ENCODE measurements around the gene SAXO2. TPM values are rescaled to one million over a fixed set of nuclear protein-coding genes. Genes with fewer than 3 reads are reported as not detected.
A peak's percentile ranks its signal among the peaks of the same experiment; 100 is the strongest.
"Not testable (repeated sequence)": the region's sequence is repeated elsewhere in the genome, so short reads cannot be mapped to it uniquely, and the experiment has no call there.

SAXO2 gene
- polyA plus RNA-seq (ENCODE audit: insufficient read length in 4 of 4), result 1 to 10 TPM; 4.4 to 8.9 (median 6.7) TPM

- peak; percentile 55 to 87 (median 74) for DNase-seq (ENCODE audit: low read depth in 4 of 4, low spot score in 2 of 4)
Observed at GRCh38 chr15:82262422-82263026, at the start of gene SAXO2, which contains the start of gene EFL1. Gene SAXO2 (plus strand): TSS chr15:82262818. CDS start chr15:82262880, 62 bp downstream. Gene EFL1 (minus strand): TSS chr15:82262734. CDS start chr15:82261778, 956 bp downstream.

GRCh38 chr15:82216092-82216491, 46.5 kb upstream of the SAXO2 start:
- not testable (repeated sequence) for DNase-seq (ENCODE audit: low read depth in 4 of 4, low spot score in 2 of 4)

- DNase-seq (ENCODE audit: low read depth in 4 of 4, low spot score in 2 of 4), result not testable (repeated sequence)
Observed at GRCh38 chr15:82221535-82221934, 41.1 kb upstream of the SAXO2 start.

GRCh38 chr15:82228750-82229149, 33.9 kb upstream of the SAXO2 start:
- DNase-seq (ENCODE audit: low read depth in 4 of 4, low spot score in 2 of 4), result no peak

- no peak for DNase-seq (ENCODE audit: low read depth in 4 of 4, low spot score in 2 of 4)
Observed at GRCh38 chr15:82231233-82231632, 31.4 kb upstream of the SAXO2 start.

GRCh38 chr15:82231842-82232241, 30.8 kb upstream of the SAXO2 start:
- DNase-seq (ENCODE audit: low read depth in 4 of 4, low spot score in 2 of 4), result no peak

- DNase-seq (ENCODE audit: low read depth in 4 of 4, low spot score in 2 of 4), result not testable (repeated sequence)
Observed at GRCh38 chr15:82237944-82238534, 24.6 kb upstream of the SAXO2 start.

- DNase-seq (ENCODE audit: low read depth in 4 of 4, low spot score in 2 of 4), result no peak
Observed at GRCh38 chr15:82239685-82240391, 22.8 kb upstream of the SAXO2 start.

GRCh38 chr15:82241836-82242499, 20.6 kb upstream of the SAXO2 start:
- not testable (repeated sequence) for DNase-seq (ENCODE audit: low read depth in 4 of 4, low spot score in 2 of 4)

- DNase-seq (ENCODE audit: low read depth in 4 of 4, low spot score in 2 of 4), result not testable (repeated sequence)
Observed at GRCh38 chr15:82243644-82244043, 19.0 kb upstream of the SAXO2 start.

GRCh38 chr15:82245956-82246355, 16.7 kb upstream of the SAXO2 start:
- DNase-seq (ENCODE audit: low read depth in 4 of 4, low spot score in 2 of 4), result not testable (repeated sequence)

GRCh38 chr15:82248261-82248660, 14.4 kb upstream of the SAXO2 start:
- DNase-seq (ENCODE audit: low read depth in 4 of 4, low spot score in 2 of 4), result not testable (repeated sequence)

GRCh38 chr15:82261566-82262421, 824 bp upstream of the SAXO2 start:
- DNase-seq (ENCODE audit: low read depth in 4 of 4, low spot score in 2 of 4), result peak in 2 of 4 donors; percentile 10 to 17

GRCh38 chr15:82263350-82263749, 732 bp downstream of the SAXO2 start:
- no peak for DNase-seq (ENCODE audit: low read depth in 4 of 4, low spot score in 2 of 4)

- DNase-seq (ENCODE audit: low read depth in 4 of 4, low spot score in 2 of 4), result not testable (repeated sequence)
Observed at GRCh38 chr15:82267137-82267536, 4.5 kb downstream of the SAXO2 start.

- DNase-seq (ENCODE audit: low read depth in 4 of 4, low spot score in 2 of 4), result not testable (repeated sequence)
Observed at GRCh38 chr15:82268454-82268853, 5.8 kb downstream of the SAXO2 start.

GRCh38 chr15:82272154-82272553, 9.5 kb downstream of the SAXO2 start:
- no peak for DNase-seq (ENCODE audit: low read depth in 4 of 4, low spot score in 2 of 4)

GRCh38 chr15:82275410-82275809, 12.8 kb downstream of the SAXO2 start:
- DNase-seq (ENCODE audit: low read depth in 4 of 4, low spot score in 2 of 4), result no peak

- DNase-seq (ENCODE audit: low read depth in 4 of 4, low spot score in 2 of 4), result not testable (repeated sequence)
Observed at GRCh38 chr15:82281276-82281675, 18.7 kb downstream of the SAXO2 start.

- DNase-seq (ENCODE audit: low read depth in 4 of 4, low spot score in 2 of 4), result not testable (repeated sequence)
Observed at GRCh38 chr15:82282386-82282785, 19.8 kb downstream of the SAXO2 start.
